NCI-H2196 (cell line): ENCODE data around the gene ACP1.
"Not testable (repeated sequence)": the region's sequence is repeated elsewhere in the genome, so short reads cannot be mapped to it uniquely, and the experiment has no call there.

Source experiments
- DNase-seq: peaks from one replicate; lab custom pipeline; 2025; ENCODE audit not compliant: unreplicated experiment; lab: John Stamatoyannopoulos, UW

Gene ACP1

GRCh38 chr2:309148-309953, 44.6 kb downstream of the ACP1 start:
- no peak for DNase-seq

GRCh38 chr2:309954-310510, 45.3 kb downstream of the ACP1 start:
- no peak for DNase-seq

GRCh38 chr2:310994-311393, 46.2 kb downstream of the ACP1 start:
- DNase-seq = no peak

DNA sequence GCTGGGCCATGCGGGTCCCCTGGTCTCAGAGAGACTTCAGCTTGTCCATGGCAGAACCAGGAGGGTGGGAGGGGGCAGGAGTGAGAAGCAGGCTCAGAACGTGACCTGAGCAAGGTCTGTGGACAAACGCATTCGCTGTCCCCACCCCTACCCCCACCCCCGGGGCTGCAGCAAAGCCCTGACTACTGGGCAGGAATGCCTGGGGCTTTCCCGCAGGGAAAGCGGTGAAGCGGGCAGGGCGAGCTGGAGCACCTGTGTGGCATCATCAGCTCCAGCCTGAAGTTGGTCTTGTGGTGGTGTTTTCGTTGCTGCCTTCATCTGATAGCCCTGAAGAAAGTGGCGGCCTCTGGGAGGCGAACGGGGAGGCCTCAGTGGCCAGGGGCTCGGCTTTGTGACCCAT, 49.2 kb downstream of the ACP1 start:
- no peak for DNase-seq

GRCh38 chr2:314561-315336, 50.0 kb downstream of the ACP1 start:
- DNase-seq = no peak

- DNase-seq = not testable (repeated sequence)
These were observed 51.2 kb downstream of the ACP1 start for GRCh38 chr2:315925-316324.

GRCh38 chr2:316381-316780, 51.6 kb downstream of the ACP1 start:
- DNase-seq = no peak

GRCh38 chr2:317501-318424, 53.0 kb downstream of the ACP1 start:
- no peak for DNase-seq

GRCh38 chr2:319059-319600, 54.4 kb downstream of the ACP1 start:
- DNase-seq = no peak

DNA sequence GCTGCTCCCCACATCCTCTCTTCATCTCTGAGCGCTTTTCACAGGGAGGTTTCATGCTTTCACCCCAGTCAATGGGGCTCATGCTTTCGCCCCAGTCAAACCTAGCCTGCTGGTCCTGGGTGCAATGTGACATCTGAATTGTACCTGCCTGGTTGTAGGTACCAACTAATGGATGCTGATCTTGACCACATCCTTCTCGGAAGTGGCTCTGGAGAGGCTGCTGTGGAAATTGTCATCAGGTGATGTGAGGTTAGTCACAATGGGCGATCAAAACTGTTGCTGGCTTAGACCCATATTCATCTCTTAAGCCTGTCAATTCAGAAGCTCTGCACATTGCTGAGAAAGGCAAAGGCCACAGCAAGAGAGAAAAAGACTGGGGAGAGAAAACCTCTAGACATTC, 55.8 kb downstream of the ACP1 start:
- no peak for DNase-seq

DNA sequence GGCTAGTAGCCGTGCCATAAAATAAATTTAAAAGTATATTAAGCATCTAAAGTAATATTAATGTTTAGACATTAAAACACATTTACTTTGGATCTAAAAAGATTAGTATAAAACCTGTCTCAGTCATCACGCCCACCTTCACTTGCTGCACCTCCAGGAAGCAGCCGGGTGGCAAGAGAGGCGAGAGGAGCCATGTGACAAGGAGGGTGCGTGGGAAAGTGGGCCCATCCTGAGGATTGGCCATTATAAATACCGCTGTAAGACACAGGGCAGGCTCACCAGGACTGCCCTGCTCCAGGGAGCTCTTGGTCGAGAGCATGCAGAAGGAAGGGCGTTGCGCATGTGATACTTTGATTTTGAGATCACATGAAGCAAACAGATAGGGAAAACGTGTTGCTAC, 57.6 kb downstream of the ACP1 start:
- no peak for DNase-seq

DNA sequence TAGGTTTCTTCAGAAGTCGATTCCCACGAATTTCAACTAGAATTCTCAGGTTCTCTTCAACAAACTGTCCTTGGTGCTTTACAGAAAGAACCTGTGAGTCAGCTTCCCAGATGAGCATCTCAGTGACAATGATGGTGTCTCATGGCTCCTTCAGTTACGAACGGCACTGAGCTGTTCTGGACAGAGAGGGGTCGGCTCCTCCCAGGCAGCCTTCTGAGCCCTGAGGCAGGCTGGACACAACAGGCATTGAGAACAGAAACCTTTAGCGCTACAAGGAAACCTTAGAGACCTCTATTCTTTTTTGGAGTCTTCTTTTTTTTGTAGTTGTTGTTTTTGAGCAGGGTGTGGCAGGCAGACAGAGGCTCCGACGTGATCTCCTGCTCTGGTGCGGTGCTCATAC, 58.3 kb downstream of the ACP1 start:
- no peak for DNase-seq
